NCI-H1694 treated with DMSO at 0.1 percent for 48 hours (cell line): ENCODE measurements around the gene TBC1D8.
A peak's percentile ranks its signal among the peaks of the same experiment; 100 is the strongest.

Experiments used
- DNase-seq: peaks from one replicate; lab custom pipeline; 2025; lab: John Stamatoyannopoulos, UW

The TBC1D8 gene

GRCh38 chr2:101111917-101112771 is 39.0 kb downstream of the TBC1D8 start:
- DNase-seq = no peak

DNA sequence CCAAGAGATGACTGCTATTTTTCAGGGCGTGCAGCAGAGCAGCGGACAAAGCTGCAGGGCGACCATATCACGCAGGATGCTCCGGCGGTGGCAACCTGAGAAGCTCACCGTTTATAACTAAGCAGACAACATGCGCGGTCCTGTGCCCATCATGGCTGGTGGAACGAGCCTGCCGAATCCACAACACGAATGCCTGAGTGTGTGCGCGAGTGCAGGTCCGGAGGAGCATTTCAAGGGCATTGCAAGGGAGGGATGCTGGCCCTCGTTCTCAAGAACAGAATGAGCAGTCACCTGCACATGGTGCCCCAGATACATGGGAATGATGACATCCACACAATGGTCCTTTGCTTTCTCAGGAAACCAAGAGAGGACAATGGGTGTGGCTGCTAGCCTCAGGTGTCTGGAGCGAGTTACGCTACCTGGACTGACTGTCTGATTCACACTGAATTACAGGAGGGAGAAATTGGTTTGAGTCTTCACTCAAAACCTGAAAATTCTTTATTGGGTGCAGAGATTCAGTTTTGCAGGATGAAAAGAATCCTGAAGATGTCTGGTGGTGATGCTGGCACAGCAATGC is 39.8 kb downstream of the TBC1D8 start:
- no peak for DNase-seq

- DNase-seq = peak; percentile 34
Observed at GRCh38 chr2:101109451-101110118, 41.6 kb downstream of the TBC1D8 start.

DNA sequence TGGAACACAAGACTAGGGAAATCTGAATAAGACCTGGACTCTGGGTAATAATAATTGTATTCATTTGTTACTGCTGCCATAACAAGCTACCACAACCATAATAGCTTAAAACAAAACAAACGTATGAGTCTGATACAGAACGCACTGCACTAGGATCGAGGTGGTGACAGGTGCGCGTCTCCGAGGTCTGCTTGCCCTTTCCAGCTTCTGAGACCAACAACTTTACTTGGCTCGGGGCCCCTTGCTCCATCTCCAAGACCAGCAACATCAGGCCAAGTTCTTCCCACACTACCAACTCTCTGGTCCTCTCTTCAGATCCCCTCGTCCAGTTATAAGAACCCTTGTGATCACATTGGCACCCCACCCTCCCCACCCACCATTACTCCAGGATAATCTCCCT is 42.8 kb downstream of the TBC1D8 start:
- DNase-seq = no peak

DNA sequence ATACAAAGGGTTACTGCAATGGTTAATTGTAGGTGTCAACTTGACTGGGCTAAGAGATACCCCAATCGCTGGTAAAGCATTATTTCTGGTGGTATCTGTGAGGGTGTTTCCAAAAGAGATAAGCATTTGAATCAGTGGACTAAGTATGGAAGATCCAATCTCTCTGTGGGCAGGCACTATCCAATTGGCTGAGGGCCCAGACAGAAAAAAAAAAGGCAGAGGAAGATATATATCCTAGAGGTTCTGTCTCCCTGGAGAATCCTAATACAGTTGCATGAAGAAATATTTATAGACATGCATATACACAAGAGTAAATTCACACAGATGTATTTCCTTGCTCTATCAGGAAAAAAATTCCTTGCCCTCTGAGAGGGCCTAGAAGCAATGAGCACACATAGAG is 43.9 kb downstream of the TBC1D8 start:
- DNase-seq = no peak

- no peak for DNase-seq
Observed at GRCh38 chr2:101106453-101107181, 44.6 kb downstream of the TBC1D8 start.

DNA sequence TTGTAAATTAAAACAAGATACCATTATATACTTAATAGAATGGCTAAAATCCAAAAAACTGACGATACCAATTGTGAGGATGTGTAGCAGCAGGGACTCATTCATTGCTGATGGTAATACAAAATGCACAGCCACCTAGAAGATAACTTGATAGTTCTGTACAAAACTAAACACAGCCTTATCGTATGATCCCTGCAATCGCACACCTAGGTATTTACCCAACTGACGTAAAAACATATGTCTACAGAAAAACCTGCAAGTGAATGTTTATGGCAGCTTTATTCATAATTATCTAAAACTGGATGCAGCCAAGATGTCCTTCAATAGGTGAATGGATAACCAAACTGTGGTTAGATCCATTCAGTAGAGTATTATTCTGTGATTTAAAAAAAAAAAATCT is 45.5 kb downstream of the TBC1D8 start:
- DNase-seq = no peak

DNA sequence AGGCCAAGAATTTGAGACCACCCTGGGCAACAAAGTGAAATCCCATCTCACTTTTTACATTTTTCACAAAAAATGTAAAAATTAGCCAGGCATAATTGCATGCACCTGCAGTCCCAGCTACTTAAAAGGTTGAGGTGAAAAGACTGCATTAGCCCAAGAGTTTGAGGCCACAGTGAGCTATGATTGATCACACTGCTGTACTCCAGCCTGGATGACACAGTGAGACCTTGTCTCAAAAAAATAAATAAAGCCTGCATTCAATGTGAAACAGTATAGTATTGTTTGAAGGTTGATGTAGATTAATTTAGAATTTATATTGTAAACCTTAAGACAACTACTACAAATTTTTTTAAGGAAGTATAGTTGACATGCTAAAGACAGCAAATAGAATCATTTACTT is 53.5 kb downstream of the TBC1D8 start:
- no peak for DNase-seq

GRCh38 chr2:101096619-101097142 is 54.5 kb downstream of the TBC1D8 start:
- no peak for DNase-seq

DNA sequence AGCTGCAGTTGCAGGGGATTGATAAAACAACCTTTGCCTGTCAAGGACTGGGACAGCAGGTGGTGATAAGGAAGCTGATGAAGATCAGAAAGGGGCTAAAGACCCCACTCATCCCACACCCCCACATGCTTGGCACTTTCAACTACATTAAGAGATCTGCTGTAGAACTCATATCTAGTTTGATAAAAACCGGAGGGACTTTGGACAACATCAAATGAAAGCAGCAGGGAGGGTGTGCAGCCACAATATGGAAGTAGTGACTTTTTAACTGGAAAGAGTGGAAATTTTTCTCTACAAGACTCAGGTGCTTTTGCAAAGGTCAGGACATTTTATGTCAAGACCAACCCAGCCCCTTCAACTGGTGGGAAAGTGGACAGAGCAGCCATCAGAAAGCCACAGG is 56.8 kb downstream of the TBC1D8 start:
- no peak for DNase-seq

DNA sequence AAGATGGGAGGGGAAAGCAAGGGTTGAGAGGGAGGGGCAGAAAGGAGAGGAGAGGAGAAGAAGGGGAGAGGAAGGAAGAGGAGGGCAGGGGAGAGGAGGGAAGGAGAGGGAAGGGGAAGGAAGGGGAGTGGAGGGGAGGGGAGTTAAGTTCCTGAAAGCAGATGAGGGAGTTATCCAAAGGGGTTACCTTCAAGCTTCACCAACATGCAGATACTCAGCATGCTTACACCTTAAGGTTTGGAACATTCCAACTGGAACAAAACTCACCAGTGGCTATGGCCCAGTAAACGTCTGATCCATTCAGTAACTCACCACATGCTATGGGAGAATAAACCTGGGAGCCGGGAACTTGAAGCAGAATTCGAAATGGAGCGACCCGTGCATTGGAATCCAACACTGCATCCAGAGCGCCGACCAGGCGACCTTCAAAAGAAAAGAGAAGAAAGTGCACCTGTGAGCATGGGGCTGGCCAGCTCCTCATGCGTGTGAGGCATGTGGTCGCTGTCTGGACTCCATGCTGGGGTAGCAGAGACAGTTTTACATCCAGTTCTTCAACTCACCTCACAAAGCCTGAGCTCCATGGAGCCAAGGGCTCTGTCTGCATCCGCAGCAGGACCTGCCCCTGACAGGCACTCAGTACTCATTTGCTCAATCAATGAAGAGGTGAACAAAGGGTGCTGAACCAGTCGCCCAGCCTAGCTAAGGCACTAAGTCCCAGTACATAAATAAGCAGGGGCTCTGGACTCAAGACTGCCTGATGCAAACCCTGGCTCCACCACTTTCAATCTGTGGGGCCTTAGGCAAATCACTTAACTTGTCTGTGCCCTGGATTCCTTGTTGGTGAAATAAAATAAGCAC is 61.0 kb downstream of the TBC1D8 start:
- no peak for DNase-seq

DNA sequence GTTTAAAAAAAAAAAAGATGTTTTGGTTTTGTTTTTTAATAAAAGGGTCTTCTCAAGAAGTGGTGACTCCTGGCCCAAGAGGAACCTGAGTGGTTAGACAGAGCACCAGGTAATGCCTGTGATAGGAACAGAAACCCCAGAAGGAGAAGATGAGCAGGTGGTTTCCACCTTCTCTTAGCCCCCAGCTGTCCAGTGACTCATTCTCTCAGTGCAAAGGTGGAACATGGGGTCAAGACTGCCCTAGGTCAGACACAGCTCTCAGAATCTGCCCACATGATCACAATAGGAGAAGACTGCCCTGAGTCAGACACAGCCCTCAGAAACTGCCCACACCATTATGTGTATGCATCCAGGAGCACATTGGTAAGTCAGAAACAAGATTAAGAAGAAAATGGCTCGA is 61.8 kb downstream of the TBC1D8 start:
- no peak for DNase-seq

- DNase-seq = no peak
Observed at GRCh38 chr2:101087638-101088037, 63.5 kb downstream of the TBC1D8 start.

DNA sequence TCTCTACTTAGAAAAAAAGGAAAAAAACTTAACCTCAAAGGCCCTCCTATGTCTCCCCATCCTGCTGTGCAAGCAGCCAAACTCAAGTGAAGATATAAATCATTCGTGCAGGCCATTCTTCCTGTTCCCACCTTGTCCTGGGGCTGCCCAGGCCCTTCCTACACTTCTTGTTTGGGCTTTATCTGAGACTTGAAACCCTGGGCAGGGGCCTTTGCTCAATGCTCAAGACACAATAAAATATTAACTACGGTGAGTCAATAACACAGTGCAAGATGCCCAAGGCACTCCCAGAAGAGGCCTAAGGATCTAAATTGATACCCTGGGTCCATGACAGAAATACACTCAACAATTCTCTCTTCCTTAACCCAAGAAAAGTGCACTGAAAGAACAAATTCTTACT is 67.6 kb downstream of the TBC1D8 start:
- no peak for DNase-seq

- DNase-seq = no peak
Observed at GRCh38 chr2:101082998-101083397, 68.2 kb downstream of the TBC1D8 start.

DNA sequence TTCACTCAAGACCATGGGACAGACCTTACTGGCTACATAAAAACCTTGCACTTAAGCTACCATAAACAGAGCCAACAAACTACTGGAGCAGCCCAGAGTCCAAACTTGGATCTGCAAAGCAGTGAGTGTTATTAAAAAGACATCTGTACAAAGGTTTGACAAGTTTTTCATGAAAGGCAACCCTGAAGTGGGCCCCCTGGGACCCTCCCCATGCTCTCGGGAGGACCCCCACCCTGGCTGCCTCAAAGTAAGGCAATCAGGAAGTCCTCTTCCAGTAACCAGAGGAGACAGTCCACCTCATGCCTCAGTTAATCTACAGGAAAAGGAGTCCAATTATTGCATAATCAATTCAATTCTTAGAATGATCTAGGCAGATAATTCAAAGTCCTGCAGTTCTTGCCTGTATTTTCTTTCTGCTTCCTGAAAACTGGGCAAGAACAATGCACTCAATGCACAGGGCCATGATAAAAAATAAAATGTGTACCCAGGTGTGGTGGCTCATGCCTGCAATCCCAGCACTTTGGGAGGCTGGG is 69.7 kb downstream of the TBC1D8 start:
- DNase-seq = no peak

DNA sequence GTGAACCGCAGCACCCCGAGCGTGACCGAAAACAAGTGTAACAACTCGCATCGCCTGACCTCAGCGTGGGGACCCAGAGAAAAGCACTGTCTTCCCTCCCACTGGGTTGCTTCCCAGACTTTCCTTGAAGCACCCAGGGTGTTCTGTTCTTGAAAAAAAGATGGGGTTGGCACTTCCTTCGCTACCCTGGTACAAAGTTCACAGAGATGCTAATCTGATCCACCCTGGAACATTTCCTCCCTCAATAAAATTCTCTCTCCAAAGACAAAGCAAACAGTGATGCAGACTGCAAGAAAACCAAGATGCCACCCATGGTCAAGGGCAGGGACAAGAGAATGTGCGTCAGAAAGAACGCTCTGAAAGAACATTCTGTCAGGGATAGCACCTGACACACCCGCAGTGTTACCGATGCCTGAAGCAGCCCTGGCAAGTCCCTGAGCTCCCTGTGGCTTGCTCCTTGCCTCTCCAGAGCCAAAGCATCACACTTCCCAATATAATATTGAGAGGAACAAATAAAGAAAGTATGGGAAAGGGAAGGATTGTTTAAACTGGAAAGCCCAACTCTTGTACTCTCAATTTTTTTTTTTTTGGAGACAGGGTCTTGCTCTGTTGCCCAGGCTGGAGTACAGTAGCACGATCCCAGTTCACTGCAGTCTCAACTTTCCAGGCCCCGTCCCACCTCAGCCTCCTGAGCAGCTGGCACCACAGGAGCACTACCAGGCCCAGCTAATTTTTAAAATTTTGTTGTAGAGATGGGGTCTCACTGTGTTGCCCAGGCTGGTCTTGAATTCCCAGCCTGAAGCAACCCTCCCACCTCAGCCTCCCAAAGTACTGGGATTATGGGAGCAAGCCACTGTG is 70.7 kb downstream of the TBC1D8 start:
- DNase-seq = no peak

DNA sequence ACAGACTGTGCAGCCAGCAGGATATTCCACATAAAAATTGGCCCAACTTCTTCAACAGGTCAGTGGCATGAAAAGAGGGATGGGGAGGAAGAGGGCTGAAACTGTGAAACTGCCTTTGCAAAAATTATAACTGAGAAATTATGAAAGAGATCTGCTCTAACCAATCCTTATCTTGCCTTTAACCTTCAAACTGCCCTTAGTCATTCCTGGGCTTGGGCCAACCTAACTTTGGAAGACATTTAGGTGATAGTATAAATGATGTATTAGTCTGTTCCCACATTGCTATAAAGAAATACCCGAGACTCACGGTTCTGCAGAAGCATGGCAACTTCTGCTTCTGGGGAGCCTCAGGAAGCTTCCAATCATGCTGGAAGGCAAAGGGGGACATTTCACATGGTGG is 74.6 kb downstream of the TBC1D8 start:
- DNase-seq = no peak

GRCh38 chr2:101064868-101065549 is 86.2 kb downstream of the TBC1D8 start:
- no peak for DNase-seq

DNA sequence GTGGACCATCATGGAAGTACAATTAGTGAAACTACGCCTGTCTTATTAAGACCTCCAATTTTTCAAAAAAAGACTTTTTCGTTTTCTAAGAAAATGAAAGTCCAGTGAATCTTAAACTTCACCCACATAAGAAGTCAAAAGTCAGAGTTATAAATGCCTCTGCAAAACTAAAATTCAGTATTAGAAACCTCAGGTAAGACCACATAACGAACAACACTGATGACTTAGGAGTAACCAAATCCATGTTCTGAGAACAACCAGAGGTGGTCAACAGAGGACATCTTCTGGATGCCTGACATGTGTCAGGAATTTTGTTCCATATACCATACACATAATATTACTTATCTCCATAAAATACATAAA is 86.7 kb downstream of the TBC1D8 start:
- no peak for DNase-seq
